Occipital lobe (tissue), 2 donors: ENCODE data around the gene KCNH1. TPM values are rescaled to one million over a fixed set of nuclear protein-coding genes. Genes with fewer than 3 reads are reported as not detected.

Experiments used
- DNase-seq: peaks from one replicate; lab custom pipeline; 2025; lab: John Stamatoyannopoulos, UW
- total RNA-seq: library from RNA; depleted of rRNA; stranded (reverse); fragments of >200 nt; gene quantifications from one replicate; pipeline ENCODE4 v1.2.3, GENCODE V29; 2014

Gene KCNH1
- total RNA-seq, 1 donor from 2014 or later = 5.1 TPM

GRCh38 chr1:210922666-210923065 is 211.3 kb downstream of the KCNH1 start:
- no peak for DNase-seq

GRCh38 chr1:210920716-210921694 is 212.9 kb downstream of the KCNH1 start:
- DNase-seq = no peak

GRCh38 chr1:210920258-210920657 is 213.7 kb downstream of the KCNH1 start:
- DNase-seq = no peak

GRCh38 chr1:210918893-210919292 is 215.1 kb downstream of the KCNH1 start:
- DNase-seq = no peak

DNA sequence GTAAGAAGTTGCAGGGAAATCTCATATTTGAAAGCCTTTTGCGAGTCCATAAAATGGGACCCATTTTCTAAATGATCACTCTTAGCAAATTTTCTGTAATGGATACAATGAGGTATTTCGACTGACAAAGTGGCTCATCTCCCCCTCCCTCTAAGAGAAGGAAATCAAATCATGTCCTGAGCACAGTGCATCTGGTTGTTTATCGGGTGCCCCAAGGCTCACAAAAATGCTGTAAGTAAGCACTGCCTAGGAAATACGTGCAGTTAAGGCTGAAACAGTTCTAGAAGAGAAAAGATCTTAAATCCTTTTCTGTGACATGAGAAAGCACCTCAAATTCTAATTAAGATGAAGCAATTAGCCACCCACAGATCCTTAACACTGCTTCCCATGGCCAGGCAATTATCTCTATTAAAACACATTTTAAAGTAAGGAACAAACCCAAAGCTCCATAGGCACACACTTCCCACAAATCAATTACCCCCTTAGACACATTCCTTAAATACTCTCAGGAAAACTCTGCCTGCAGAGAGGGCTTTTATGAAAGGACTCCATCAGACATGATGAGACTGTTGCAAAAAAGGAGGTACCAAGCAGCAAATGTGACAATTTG is 216.3 kb downstream of the KCNH1 start:
- DNase-seq = no peak

GRCh38 chr1:210916548-210916947 is 217.4 kb downstream of the KCNH1 start:
- no peak for DNase-seq

DNA sequence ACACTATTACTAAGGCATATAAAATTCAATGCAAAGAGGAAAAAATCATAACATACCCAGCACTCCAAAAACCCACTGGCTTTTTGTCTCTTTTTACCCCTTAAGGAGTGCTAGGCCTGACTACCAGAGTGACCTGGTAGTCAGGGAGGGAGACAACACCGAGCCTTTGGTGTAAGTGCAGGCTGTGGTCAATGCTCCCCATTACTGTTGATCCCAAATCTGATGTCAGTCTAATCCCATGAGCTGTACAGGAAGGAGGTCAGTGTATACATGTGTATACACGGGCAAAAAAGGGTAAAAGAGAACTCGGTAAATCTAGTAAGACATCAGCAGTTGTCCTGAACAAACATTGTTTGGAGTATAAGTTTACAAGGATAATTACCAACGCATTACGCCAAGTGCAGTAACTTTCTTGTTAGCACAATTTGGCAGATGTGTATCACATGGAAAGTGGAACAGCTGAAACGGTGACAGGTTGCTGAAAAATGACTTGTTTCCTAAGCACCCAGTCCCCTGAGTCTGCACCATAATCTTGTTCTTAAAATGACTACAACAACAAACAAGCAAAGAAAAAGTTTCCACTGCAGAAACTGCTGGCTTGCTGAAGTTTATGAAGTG is 217.9 kb downstream of the KCNH1 start:
- DNase-seq = no peak

GRCh38 chr1:210912752-210913151 is 221.2 kb downstream of the KCNH1 start:
- DNase-seq = no peak

DNA sequence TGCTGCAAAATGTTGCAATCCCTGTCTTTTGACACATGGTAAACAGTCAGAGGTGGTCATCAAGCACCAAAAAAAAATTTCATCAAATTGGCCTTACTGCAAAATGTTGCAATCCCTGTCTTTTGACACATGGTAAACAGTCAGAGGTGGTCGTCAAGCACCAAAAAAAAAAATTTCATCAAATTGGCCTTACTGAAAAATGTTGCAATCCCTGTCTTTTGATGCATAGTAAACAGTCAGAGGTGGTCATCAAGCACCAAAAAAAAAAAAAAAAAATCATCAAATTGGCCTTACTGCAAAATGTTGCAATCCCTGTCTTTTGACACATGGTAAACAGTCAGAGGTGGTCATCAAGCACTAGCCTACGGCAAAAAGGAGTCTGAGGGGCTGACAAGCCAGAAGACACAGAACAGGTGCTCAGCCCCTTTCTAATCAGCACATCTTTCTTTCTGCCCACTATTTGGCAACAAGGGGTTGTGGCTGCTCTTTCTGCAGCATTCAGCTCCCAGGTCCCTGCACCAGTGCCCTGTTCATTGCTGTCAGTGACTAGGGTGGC is 223.8 kb downstream of the KCNH1 start:
- no peak for DNase-seq

DNA sequence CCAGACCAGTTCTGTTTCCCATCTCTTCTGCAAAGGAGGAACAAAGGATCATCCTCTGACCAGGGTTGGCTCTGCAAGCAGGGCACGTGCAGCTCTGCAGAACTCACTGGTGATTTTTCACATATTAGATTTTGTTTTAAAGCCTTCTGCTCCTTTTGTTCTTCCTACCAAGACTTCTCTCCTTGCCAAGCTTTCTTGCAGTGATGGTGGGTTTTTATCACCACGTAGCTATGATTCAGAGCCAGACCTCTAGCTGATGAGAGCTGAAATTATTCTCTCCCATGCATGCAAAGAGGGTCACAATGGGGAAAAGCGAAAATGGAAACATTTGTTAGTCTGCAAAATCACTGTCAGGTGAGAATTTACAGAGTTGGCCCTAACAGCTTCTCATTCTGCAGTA is 225.2 kb downstream of the KCNH1 start:
- no peak for DNase-seq

DNA sequence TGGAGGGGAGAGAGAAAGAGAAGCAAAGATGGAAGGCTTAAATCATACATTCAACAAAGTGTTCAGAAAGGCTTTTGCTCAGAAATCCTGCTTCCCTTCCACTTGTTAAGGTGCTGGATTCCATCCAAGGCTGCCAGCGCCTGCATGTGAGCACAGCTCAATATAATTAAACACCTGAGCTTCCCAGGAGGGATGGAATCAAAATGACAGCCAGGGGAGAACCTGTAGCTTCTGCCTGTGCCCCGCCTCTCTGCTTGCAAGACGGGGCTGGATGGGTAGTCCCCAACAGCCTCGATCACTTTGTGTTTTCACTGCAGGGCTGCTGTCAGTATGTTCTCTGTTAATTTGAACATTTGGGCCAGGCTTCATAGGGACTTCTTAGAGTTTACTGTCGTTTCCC is 225.7 kb downstream of the KCNH1 start:
- DNase-seq = no peak

- DNase-seq = no peak
Observed at GRCh38 chr1:210907251-210907805, 226.6 kb downstream of the KCNH1 start.

DNA sequence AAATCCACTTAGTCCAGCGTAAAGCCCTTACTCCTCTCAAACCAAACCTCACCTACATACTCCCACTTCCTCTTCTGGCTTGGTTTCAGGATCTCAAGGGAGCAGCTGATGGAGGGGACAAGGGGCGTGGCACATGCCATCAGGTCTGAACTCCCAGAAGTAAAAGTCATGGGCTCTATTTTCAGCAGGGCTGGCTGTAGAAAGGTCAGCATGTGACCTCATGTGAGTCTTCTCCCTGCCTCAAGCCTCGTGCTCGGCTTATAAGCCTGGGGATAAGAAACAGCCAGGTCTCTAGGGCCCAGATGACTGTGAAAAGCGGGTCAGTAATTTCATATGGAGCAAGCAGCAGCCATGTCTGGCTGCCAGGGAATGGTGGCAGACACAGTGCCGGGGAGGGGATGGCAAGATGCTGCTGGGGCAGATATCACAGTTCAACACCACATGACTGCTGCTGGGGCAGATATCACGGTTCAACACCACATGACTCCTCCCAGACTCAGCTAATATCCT is 227.9 kb downstream of the KCNH1 start:
- DNase-seq = no peak

- no peak for DNase-seq
Observed at GRCh38 chr1:210905365-210905904, 228.5 kb downstream of the KCNH1 start.

GRCh38 chr1:210901981-210902770 is 231.8 kb downstream of the KCNH1 start:
- DNase-seq = peak; percentile 30

GRCh38 chr1:210900820-210901219 is 233.1 kb downstream of the KCNH1 start:
- DNase-seq = no peak

DNA sequence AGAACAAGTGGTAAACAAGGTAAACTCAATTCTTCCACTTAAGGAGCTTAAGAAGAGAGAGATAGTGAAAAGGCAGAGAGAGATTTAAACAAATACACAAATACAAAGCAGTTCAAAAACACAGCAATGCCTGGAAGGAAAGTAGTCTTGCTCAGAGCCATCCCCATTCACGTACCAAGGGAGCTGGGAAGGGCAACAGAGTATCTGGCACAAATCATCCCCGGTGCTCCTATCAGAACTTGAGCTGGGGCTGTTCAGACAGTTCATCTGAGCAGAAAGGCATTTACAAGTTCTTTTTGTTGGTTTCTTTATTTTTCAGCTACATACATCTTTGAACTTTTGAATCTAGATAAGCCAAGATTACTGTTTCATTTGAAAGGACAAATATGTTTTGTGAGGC is 233.9 kb downstream of the KCNH1 start:
- no peak for DNase-seq

DNA sequence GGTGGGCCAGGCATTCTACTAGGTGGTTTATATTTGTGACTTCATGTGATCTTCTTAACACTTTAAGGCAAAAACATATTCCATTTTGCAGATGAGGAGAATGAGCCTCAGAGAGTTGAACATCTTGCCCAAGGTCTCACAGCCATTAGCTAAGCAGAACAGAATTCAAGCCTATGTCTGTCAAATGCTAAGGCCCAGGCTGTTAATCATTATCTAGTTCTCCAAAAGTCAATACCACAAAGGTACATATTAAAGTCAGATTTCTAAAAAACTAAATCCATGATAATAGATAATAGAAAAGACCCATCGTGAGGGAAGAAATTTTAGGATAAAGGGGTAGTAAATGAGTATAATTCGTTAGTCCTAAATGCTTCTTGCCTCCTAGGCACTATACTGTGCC is 234.3 kb downstream of the KCNH1 start:
- DNase-seq = no peak

DNA sequence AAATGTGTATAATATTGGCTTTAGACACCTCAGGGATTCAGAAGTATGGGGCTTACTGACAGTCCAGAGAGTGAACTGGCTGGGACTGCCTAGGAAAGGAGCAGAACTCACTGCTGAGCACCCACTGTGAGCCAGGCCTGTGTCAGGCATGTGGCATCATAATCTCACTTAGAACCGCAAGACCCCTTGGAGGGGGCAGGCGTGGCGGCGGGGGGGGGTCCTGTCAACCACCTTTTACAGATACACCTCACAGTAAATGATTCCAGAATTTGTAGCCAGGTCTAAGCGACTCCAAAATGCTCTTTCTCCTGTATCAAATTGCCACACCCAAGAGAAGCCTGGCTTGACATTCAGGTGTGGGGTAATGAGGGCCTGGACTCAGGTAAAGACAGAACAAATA is 235.5 kb downstream of the KCNH1 start:
- no peak for DNase-seq

DNA sequence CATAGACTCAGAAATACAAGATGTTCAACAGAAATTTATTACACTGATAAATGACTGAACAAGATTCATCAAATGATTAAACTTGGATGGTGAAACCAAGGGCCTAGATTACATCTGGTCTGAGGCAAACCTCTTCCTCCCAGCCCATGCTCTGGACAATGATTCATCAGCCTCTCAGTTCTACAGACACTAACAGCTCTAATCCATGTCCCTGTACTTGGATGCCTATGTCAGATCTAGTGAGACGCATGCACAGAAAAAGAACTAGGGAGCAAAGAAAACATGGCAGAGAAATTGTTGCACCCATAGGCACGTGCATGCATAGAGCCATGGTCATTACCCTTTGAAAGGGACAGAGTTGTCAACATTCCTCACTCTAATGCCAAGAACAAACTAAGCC is 250.1 kb downstream of the KCNH1 start:
- no peak for DNase-seq
